MCF 10A (cell line): Measurements from ENCODE around the gene SEL1L2. TPM values are rescaled to one million over a fixed set of nuclear protein-coding genes. Genes with fewer than 3 reads are reported as not detected.

Experiments
- BruUV-seq: library from RNA; stranded (reverse); fragments of 400-500 nt; replicated peaks from 2 replicates; lab custom pipeline; 2021; lab: Mats Ljungman, UMichigan
- CTCF ChIA-PET: fragments of 300-600 bp; sonication (Branson Sonifier 250); formaldehyde crosslinking; extraction: SDS; loops from one replicate; lab custom pipeline; 2021; ENCODE audit warnings: antibody characterized with exemption, inconsistent platforms; lab: Yijun Ruan, JAX
- POLR2A ChIA-PET: fragments of 300-600, 350-650 bp; sonication (Branson Sonifier 250); formaldehyde crosslinking; extraction: SDS; loops from one replicate; lab custom pipeline; 2020; ENCODE audit warnings: antibody characterized with exemption, inconsistent platforms; lab: Yijun Ruan, JAX
- DNase-seq: peaks from one replicate; pipeline ENCODE4 v3.0.0-alpha.2; 2018; ENCODE audit not compliant: unreplicated experiment
- H3K27ac Mint-ChIP-seq: one replicate; pipeline ENCODE4 v1.8.0; 2022; ENCODE audit warnings: mild to moderate bottlenecking, low read depth, mixed read lengths; ENCODE audit not compliant: unreplicated experiment
- H3K27me3 Mint-ChIP-seq: one replicate; pipeline ENCODE4 v1.8.0; 2022; ENCODE audit warnings: mixed read lengths; ENCODE audit not compliant: insufficient read depth, unreplicated experiment
- H3K36me3 Mint-ChIP-seq: one replicate; pipeline ENCODE4 v1.8.0; 2022; ENCODE audit warnings: mild to moderate bottlenecking, moderate library complexity, mixed read lengths; ENCODE audit not compliant: insufficient read depth, unreplicated experiment
- H3K4me1 Mint-ChIP-seq: one replicate; pipeline ENCODE4 v1.8.0; 2022; ENCODE audit warnings: mixed read lengths; ENCODE audit not compliant: insufficient read depth, unreplicated experiment
- H3K4me3 Mint-ChIP-seq: one replicate; pipeline ENCODE4 v1.8.0; 2022; ENCODE audit warnings: mild to moderate bottlenecking, moderate library complexity, mixed read lengths; ENCODE audit not compliant: unreplicated experiment
- H3K9me3 Mint-ChIP-seq: one replicate; pipeline ENCODE4 v1.8.0; 2022; ENCODE audit warnings: mixed read lengths; ENCODE audit not compliant: unreplicated experiment
- intact Hi-C: fragments of 100-400 bp; cut with micrococcal nuclease; formaldehyde crosslinking; loops from 2 replicates; pipeline ENCODE4 v1.14.1; 2022
- total RNA-seq: library from RNA; stranded (reverse); gene quantifications from 2 replicates; pipeline ENCODE4 v1.2.3, GENCODE V29; 2022
- TF ChIP-seq, protein P1 (sequence below): fragments of 200-600 bp; IDR thresholded peaks from one replicate; pipeline ENCODE4 v1.8.0; 2022; ENCODE audit warnings: antibody characterized with exemption, mild to moderate bottlenecking; ENCODE audit not compliant: unreplicated experiment

The SEL1L2 gene
- total RNA-seq, 1 experiment from 2014 or later, result not detected

DNA sequence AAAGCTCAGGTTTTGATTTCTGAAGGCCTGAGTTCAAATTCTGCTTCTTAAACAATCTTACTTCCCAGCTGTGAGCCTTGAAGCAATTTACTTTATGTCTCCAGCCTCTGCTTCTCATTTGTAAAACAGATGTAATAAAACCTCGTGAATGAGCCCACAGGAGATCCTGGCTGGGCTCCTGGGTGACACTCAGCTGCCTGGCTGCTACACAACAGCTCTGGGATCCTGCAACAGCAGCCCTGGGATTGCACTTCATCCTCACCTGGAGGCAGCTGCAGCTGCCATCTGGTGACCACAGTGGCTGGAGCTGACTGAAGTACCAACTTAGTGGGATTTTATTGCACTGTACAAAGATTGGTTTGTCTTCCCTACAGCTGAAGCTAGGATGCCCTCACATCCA is 107.0 kb downstream of the SEL1L2 start:
- intact Hi-C loops, result no loop called here
- no peaks in the 10 kb centered on the region for H3K27me3 Mint-ChIP-seq
- no peak overlapping the region for H3K4me3 Mint-ChIP-seq
- ChIA-PET POLR2A (no interaction called here), CTCF (interaction anchor here (0.5 to 2.2 kb wide), 5 partner anchors 50 to 258 kb away, joined by 3 to 6 read pairs (median 3); no protein-coding TSS in a partner anchor)
- H3K9me3 Mint-ChIP-seq, result no peaks in the 10 kb centered on the region
- no TSS peak for BruUV-seq
- H3K36me3 Mint-ChIP-seq, result no peaks in the 10 kb centered on the region
- H3K27ac Mint-ChIP-seq, result no peak overlapping the region
- no peak for DNase-seq
- TF ChIP-seq, protein P1, sequence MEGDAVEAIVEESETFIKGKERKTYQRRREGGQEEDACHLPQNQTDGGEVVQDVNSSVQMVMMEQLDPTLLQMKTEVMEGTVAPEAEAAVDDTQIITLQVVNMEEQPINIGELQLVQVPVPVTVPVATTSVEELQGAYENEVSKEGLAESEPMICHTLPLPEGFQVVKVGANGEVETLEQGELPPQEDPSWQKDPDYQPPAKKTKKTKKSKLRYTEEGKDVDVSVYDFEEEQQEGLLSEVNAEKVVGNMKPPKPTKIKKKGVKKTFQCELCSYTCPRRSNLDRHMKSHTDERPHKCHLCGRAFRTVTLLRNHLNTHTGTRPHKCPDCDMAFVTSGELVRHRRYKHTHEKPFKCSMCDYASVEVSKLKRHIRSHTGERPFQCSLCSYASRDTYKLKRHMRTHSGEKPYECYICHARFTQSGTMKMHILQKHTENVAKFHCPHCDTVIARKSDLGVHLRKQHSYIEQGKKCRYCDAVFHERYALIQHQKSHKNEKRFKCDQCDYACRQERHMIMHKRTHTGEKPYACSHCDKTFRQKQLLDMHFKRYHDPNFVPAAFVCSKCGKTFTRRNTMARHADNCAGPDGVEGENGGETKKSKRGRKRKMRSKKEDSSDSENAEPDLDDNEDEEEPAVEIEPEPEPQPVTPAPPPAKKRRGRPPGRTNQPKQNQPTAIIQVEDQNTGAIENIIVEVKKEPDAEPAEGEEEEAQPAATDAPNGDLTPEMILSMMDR, result no peak
- peaks cover 6% of the 10 kb centered on the region for H3K4me1 Mint-ChIP-seq

DNA sequence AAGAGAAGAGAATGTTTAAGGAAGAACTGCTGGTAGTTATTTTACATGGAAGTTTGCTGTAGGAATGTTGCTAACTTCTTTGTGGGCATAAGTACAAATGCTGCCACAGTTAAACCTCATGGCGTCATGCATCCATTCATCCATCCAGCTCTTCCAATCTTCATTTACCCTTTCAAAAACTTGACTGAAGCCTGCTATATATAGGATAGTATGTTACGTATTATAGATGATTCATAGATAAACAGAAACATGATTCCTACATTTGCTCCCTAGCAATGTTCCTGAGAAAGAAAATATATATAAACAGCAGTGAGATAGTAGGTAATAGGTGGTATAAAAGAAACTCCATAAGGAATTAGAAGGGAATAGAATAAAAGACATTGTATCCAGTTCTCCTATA is 111.8 kb downstream of the SEL1L2 start:
- intact Hi-C loops, result no loop called here
- no peak for DNase-seq
- ChIA-PET CTCF (no interaction called here), POLR2A (no interaction called here)
- BruUV-seq, result no TSS peak
- H3K27ac Mint-ChIP-seq, result no peak overlapping the region
- H3K27me3 Mint-ChIP-seq, result no peaks in the 10 kb centered on the region
- peaks cover 6% of the 10 kb centered on the region for H3K4me1 Mint-ChIP-seq
- no peaks in the 10 kb centered on the region for H3K36me3 Mint-ChIP-seq
- no peaks in the 10 kb centered on the region for H3K9me3 Mint-ChIP-seq
- no peak overlapping the region for H3K4me3 Mint-ChIP-seq
- TF ChIP-seq, protein P1, result no peak

DNA sequence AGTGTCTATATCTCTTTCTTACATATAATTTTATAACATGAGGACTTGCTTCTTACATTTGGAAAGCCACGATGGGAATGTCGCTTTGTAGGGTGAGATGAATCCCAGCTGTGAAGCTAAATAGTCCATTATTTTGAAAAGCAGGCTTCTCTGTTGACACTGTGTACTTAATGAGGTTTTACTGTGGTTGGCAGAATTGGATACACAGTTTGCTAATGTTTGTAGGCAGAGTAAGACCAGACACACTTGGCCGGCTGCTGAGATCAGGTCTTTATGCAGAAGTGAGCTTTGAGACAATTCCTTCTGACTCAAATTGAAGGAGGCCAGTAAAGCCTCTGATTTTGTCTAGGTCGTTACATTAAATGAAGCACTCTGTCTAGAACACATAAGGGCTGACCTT is 112.6 kb downstream of the SEL1L2 start:
- Mint-ChIP-seq H3K27ac (no peak overlapping the region), H3K27me3 (no peaks in the 10 kb centered on the region), H3K36me3 (no peaks in the 10 kb centered on the region), H3K4me1 (peaks cover 6% of the 10 kb centered on the region), H3K4me3 (no peak overlapping the region), H3K9me3 (no peaks in the 10 kb centered on the region)
- intact Hi-C loops, result no loop called here
- TF ChIP-seq, protein P1, result no peak
- ChIA-PET CTCF (interaction anchor here (0.6 kb wide), 2 partner anchors 27 to 177 kb away, joined by 3 to 4 read pairs; no protein-coding TSS in a partner anchor), POLR2A (no interaction called here)
- no TSS peak for BruUV-seq
- no peak for DNase-seq

DNA sequence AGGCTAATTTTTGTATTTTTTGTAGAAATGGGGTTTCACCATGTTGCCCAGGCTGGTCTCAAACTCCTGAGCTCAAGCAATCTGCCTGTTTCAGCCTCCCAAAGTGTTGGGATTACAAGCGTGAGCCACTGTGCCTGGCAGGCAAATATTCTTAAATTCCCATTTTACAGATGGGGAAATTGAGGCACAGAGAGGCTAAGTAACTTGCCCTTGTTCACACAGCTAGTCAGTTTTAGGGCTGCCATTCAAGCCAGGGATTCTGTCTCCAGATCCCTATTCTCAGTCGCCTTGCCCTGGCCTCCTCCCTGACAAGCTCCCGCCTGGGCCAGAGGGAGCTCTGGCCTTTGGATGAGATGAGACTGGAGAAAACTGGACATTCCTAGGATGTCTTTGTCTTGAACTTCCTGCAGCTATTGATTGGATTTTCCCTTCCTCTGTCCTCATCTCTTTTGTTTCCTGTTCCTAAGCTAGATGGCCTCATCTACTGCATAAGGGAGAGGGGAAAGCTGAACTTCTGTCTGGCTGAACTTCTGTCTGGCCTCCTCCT is 115.1 kb downstream of the SEL1L2 start:
- Mint-ChIP-seq H3K4me3 (no peak overlapping the region), H3K9me3 (no peaks in the 10 kb centered on the region), H3K27me3 (no peaks in the 10 kb centered on the region), H3K36me3 (no peaks in the 10 kb centered on the region), H3K27ac (no peak overlapping the region), H3K4me1 (peaks cover 6% of the 10 kb centered on the region)
- ChIA-PET CTCF (interaction anchor here (1.1 kb wide), 1 partner anchor 38 kb away, joined by 3 read pairs; no protein-coding TSS in a partner anchor), POLR2A (interaction anchor here (1.0 kb wide), 1 partner anchor 10 kb away, joined by 3 read pairs; no protein-coding TSS in a partner anchor)
- BruUV-seq, result no TSS peak
- intact Hi-C loops, result no loop called here
- no peak for DNase-seq
- TF ChIP-seq, protein P1, result no peak
